Breast epithelium (tissue), 4 donors: ENCODE measurements around the gene GRM1. TPM values are rescaled to one million over a fixed set of nuclear protein-coding genes. Genes with fewer than 3 reads are reported as not detected.
"Not testable (repeated sequence)": the region's sequence is repeated elsewhere in the genome, so short reads cannot be mapped to it uniquely, and the experiment has no call there.

Experiments
- DNase-seq, 2 donors: peaks; one replicate each; pipeline ENCODE4 v3.0.0-alpha.2; 2019; ENCODE audit warnings: low spot score in 2 of 2
- H3K27ac ChIP-seq, 2 donors: fragments of 200-600 bp; sonication (generic) in 1 of 2; one replicate each; pipeline ENCODE4 v1.5.1; 2016 to 2019; ENCODE audit warnings: mild to moderate bottlenecking in 1 of 2
- H3K27me3 ChIP-seq, 2 donors: fragments of 200-600 bp; sonication (generic) in 1 of 2; one replicate each; pipeline versions ENCODE4 v1.5.1 to v1.6.0; 2017 to 2019; ENCODE audit warnings: control low read depth in 1 of 2, mild to moderate bottlenecking in 1 of 2
- H3K36me3 ChIP-seq: fragments of 200-600 bp; one replicate; pipeline ENCODE4 v1.5.1; 2019
- H3K4me1 ChIP-seq, 2 donors: fragments of 200-600 bp; sonication (generic); one replicate each; pipeline ENCODE4 v1.5.1; 2016 to 2019; ENCODE audit warnings: control low read depth in 1 of 2
- H3K4me3 ChIP-seq, 3 donors: fragments of 200-600 bp; sonication (generic); 1 replicate in 2 of 3; 2 replicates in 1 of 3; pipeline ENCODE4 v1.5.1; 2016 to 2019; ENCODE audit warnings: mild to moderate bottlenecking in 3 of 3, moderate library complexity in 2 of 3
- H3K9me3 ChIP-seq, 2 donors: fragments of 200-600 bp; sonication (generic) in 1 of 2; one replicate each; pipeline ENCODE4 v1.5.1; 2016 to 2019; ENCODE audit warnings: control low read depth in 1 of 2
- POLR2A ChIP-seq: fragments of 450-650 bp; IDR thresholded peaks from one replicate; pipeline ENCODE4 v1.6.1; 2016; ENCODE audit warnings: antibody characterized with exemption, mild to moderate bottlenecking, moderate library complexity
- POLR2AphosphoS5 ChIP-seq, 3 donors: sonication (generic); formaldehyde crosslinking; IDR thresholded peaks; one replicate each; pipeline ENCODE4 v1.6.1; 2017; ENCODE audit warnings: antibody characterized with exemption in 3 of 3
- intact Hi-C: fragments of 100-400 bp; cut with DNase I; formaldehyde crosslinking; loops from one replicate; pipeline ENCODE4 v1.15.1; 2023; ENCODE audit warnings: low total_unique reads
- total RNA-seq, 3 donors: library from RNA; depleted of rRNA; stranded (reverse); fragments of >200 nt; gene quantifications; one replicate each; pipeline ENCODE4 v1.1.0, GENCODE V29; 2016
- TF ChIP-seq, protein P1 (sequence below), 3 donors: fragments of 450-650 bp; IDR thresholded peaks; one replicate each; pipeline ENCODE4 v1.5.1; 2016 to 2017; ENCODE audit warnings: antibody characterized with exemption in 3 of 3, mild to moderate bottlenecking in 3 of 3, moderate library complexity in 3 of 3

The GRM1 gene
- total RNA-seq, 3 donors from 2014 or later, result 0.15 to 0.16 TPM; not detected in 1

DNA sequence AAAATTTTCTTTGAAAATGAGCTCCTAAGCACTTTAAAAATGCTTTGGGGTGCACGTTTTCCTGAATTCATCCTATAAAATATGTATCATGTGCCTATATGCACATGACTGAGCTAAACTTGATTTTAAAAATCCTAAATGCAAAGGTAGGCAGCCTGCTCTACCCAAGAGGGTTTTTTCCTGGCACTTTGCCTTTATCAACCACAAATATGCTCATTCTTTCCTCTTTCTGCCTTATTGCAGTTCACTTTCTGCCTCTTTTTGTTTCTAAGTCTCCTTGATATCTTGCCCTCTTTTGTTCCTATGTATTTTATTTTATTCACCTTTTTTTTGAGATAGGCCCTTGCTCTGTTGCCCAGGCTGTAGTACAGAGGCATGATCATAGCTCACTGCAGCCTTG is 229.3 kb downstream of the GRM1 start:
- no peak for DNase-seq
- Histone ChIP-seq H3K36me3 (no peaks in the 10 kb centered on the region), H3K27me3 (no peaks in the 10 kb centered on the region), H3K4me1 (no peaks in the 10 kb centered on the region), H3K9me3 (no peaks in the 10 kb centered on the region), H3K27ac (no peak overlapping the region), H3K4me3 (no peak overlapping the region)
- TF ChIP-seq, protein P1, sequence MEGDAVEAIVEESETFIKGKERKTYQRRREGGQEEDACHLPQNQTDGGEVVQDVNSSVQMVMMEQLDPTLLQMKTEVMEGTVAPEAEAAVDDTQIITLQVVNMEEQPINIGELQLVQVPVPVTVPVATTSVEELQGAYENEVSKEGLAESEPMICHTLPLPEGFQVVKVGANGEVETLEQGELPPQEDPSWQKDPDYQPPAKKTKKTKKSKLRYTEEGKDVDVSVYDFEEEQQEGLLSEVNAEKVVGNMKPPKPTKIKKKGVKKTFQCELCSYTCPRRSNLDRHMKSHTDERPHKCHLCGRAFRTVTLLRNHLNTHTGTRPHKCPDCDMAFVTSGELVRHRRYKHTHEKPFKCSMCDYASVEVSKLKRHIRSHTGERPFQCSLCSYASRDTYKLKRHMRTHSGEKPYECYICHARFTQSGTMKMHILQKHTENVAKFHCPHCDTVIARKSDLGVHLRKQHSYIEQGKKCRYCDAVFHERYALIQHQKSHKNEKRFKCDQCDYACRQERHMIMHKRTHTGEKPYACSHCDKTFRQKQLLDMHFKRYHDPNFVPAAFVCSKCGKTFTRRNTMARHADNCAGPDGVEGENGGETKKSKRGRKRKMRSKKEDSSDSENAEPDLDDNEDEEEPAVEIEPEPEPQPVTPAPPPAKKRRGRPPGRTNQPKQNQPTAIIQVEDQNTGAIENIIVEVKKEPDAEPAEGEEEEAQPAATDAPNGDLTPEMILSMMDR (IDR thresholded peaks at IDR 0.05), result no peak
- no peak for TF ChIP-seq POLR2A
- TF ChIP-seq POLR2AphosphoS5 (IDR thresholded peaks at IDR 0.05), result no peak
- intact Hi-C loops, result no loop called here

DNA sequence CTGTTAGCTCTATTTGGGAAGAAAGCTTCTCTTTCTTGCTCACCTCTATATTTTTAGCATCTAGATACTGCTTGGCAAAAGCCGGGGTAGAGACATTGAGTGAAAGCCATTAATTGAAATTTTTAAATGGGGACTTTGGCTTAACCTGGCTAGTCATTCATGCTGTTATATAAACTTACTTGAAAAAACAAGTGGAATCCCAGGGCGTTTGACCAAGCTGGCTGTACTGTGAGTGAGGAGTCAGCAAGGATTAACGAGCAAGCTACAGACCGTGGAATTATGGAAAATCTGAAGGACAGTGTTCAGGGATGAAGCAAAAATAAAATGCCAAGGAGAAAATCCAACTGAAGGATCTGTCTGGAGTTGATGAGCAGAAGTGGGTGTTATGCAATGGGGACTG is 232.0 kb downstream of the GRM1 start:
- Histone ChIP-seq H3K27me3 (no peaks in the 10 kb centered on the region), H3K4me3 (no peak overlapping the region), H3K4me1 (no peaks in the 10 kb centered on the region), H3K27ac (no peak overlapping the region), H3K9me3 (no peaks in the 10 kb centered on the region), H3K36me3 (no peaks in the 10 kb centered on the region)
- intact Hi-C loops, result no loop called here
- TF ChIP-seq POLR2A, result no peak
- no peak for DNase-seq

DNA sequence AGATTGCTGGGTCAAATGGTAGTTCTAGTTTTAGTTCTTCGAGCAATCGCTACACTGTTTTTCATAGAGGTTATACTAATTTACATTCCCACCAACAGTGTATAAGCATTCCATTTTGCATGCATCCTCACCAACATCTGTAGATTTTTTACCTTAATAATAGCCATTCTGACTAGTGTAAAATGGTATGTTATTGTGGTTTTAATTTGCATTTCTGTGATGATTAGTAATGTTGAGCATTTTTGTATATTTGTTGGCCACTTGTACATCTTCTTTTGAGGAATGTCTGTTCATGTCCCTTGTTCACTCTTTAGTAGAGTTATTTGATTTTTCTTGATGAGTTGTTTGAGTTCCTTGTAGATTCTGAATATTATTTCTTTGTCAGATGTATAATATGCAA is 236.2 kb downstream of the GRM1 start:
- Histone ChIP-seq H3K4me1 (no peaks in the 10 kb centered on the region), H3K4me3 (no peak overlapping the region), H3K27ac (no peak overlapping the region), H3K36me3 (no peaks in the 10 kb centered on the region), H3K9me3 (no peaks in the 10 kb centered on the region), H3K27me3 (no peaks in the 10 kb centered on the region)
- TF ChIP-seq POLR2A, result no peak
- TF ChIP-seq, protein P1 (IDR thresholded peaks at IDR 0.05), result no peak
- no peak for DNase-seq
- intact Hi-C loops, result no loop called here

DNA sequence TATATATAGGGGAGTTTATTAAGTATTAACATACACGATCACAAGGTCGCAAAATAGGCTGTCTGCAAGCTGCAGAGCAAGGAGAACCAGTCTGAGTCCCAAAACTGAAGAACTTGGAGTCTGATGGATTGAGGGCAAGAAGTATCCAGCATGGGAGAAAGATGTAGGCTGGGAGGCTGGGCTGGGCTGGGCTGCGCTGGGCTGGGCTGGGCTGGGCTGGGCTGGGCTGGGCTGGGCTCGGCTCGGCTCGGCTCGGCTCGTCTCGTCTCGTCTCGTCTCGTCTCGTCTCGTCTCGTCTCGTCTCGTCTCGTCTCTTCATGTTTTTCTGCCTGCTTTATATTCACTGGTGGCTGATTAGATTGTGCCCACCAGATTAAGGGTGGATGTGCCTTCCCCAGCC is 238.6 kb downstream of the GRM1 start:
- H3K36me3 ChIP-seq, result no peaks in the 10 kb centered on the region
- DNase-seq, result no peak
- no peaks in the 10 kb centered on the region for H3K27me3 ChIP-seq
- H3K9me3 ChIP-seq, result no peaks in the 10 kb centered on the region
- no peaks in the 10 kb centered on the region for H3K4me1 ChIP-seq
- H3K27ac ChIP-seq, result no peak overlapping the region
- no peak overlapping the region for H3K4me3 ChIP-seq
- TF ChIP-seq POLR2A (no peak), POLR2AphosphoS5 (IDR thresholded peaks at IDR 0.05) (no peak)
- intact Hi-C loops, result no loop called here

DNA sequence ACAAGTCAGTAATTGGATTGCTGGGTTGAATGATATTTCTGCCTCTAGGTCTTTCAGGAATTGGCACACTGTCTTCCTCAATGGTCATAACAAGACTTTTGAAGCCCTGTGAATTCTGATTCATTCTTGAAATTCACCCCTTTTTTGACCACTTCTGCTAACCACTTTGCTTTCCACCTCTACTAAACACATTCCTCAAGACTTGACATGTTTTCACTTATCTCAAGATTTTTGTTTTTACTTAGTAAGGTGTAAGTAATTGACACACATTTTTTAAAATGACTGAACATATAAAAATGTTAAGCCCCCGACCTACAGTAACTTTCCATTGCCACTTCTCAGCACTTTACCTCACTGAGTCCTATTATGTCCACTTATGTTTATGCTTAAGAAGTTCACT is 239.1 kb downstream of the GRM1 start:
- intact Hi-C loops, result no loop called here
- no peak overlapping the region for H3K4me3 ChIP-seq
- H3K4me1 ChIP-seq, result no peaks in the 10 kb centered on the region
- DNase-seq, result no peak
- H3K36me3 ChIP-seq, result no peaks in the 10 kb centered on the region
- H3K27ac ChIP-seq, result no peak overlapping the region
- H3K27me3 ChIP-seq, result no peaks in the 10 kb centered on the region
- TF ChIP-seq, protein P1 (IDR thresholded peaks at IDR 0.05), result no peak
- TF ChIP-seq POLR2A (no peak), POLR2AphosphoS5 (IDR thresholded peaks at IDR 0.05) (no peak)
- no peaks in the 10 kb centered on the region for H3K9me3 ChIP-seq

DNA sequence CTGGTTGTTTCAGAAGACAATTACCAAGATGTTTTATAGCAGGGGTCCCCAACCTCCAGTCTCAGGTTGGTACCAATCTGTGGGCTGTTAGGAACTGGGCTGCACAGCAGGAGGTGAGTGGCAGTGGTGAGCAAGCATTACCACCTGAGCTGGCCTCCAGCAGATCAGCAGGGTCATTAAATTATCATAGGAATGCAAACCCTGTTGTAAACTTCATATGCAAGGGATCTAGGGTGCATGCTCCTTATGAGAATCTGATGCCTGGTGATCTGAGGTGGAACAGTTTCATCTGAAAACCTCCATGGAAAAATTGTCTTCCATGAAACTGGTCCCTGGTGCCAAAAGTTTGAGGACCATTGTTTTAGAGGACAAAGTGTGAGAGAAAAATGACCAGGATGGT is 240.6 kb downstream of the GRM1 start:
- H3K9me3 ChIP-seq, result no peaks in the 10 kb centered on the region
- intact Hi-C loops, result no loop called here
- TF ChIP-seq, protein P1 (IDR thresholded peaks at IDR 0.05), result no peak
- TF ChIP-seq POLR2A, result no peak
- no peak for TF ChIP-seq POLR2AphosphoS5 (IDR thresholded peaks at IDR 0.05)
- DNase-seq, result no peak
- no peaks in the 10 kb centered on the region for H3K27me3 ChIP-seq
- no peaks in the 10 kb centered on the region for H3K4me1 ChIP-seq
- H3K36me3 ChIP-seq, result no peaks in the 10 kb centered on the region
- H3K4me3 ChIP-seq, result no peak overlapping the region
- no peak overlapping the region for H3K27ac ChIP-seq

DNA sequence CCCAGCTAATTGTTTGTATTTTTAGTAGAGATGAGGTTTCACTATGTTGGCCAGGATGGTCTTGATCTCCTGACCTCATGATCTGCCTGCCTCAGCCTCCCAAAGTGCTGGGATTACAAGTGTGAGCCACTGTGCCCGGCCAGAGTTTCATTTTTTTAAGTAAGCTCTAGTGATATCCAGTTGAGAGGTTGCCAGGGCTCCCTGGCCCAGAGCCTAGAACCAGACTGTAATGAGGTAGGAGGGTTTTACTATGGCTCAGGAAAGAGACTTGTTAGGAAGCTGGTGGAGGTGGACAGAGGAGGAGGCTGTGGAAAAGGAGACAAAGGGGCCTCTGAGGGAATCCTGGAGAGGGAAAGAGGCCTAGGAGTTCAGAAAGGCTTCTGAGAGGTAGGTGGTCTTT is 242.3 kb downstream of the GRM1 start:
- DNase-seq, H3K4me3 ChIP-seq, intact Hi-C loops, H3K9me3 ChIP-seq, H3K36me3 ChIP-seq, H3K27me3 ChIP-seq, H3K4me1 ChIP-seq, H3K27ac ChIP-seq: not testable (repeated sequence)
